Renal pelvis (tissue), 4 donors: ENCODE results near the gene DLG2. TPM values are rescaled to one million over a fixed set of nuclear protein-coding genes. Genes with fewer than 3 reads are reported as not detected.

Experiments used
- DNase-seq: peaks from one replicate; pipeline ENCODE4 v3.0.0-alpha.2; 2013
- polyA plus RNA-seq, 3 donors: library from polyadenylated mRNA; unstranded; fragments of 120-200 nt; gene quantifications; one replicate each; pipeline ENCODE4 v1.2.1, GENCODE V29; 2013; ENCODE audit not compliant: insufficient read length in 3 of 3

DLG2 gene
- polyA plus RNA-seq, 3 donors, result 10.1 to 16.6 (median 13.0) TPM

DNA sequence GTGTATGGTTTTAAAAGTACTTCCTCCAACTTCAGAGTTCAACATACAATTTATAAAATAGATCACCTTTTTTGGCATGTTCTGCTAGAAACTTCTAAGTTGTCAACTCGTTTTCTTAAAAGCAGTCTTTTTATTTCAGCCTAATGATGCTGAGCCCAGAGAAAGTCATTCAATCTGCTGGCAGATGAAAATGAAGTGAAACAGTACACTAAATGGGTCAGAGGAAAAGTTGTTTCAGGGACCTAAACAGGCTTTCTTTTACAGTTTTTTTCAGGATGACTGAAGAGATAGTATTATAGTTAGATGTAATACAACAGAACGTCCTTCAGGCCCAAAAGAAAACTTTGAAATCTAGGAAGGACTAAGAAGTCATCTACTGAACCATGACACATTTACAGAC is 1498.3 kb downstream of the DLG2 start:
- DNase-seq, result peak; percentile 8

DNA sequence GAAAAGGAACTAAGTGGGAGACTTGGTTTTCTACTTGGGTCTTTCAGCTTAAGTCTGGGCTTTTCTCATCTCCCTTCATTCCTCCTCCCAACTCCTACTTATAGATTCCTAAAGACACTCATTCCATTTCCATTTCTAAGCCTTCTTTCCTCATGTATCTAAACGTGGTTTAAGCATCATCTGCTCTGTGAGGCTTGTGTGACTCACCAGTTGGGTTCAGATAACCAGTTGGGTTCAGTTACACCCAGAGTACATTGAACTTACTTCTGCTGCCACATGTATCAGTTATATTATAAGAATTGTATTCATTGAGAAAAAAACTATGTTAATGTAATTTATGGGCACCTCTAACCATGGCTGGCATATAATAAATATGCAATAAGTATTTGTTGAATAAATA is 1509.8 kb downstream of the DLG2 start:
- DNase-seq, result no peak

DNA sequence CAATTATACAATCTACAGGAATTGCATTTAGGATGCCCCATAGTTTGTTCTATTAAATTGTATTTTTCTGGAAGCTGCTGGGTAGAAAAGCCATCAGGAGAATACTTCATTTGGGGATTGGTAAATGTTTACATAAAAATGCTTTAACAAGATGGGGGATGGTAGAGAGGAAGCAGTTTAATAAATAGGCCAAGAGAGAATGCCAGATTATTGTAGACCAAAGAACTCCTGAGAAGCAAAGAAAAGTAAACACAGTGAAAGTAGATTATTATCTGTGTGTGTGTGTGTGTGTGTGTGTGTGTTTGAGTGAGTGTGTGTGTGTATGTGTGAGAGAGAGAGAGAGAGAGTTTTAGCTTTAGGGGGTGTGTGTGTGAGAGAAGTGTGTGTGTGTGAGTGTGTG is 1520.6 kb downstream of the DLG2 start:
- DNase-seq, result no peak

DNA sequence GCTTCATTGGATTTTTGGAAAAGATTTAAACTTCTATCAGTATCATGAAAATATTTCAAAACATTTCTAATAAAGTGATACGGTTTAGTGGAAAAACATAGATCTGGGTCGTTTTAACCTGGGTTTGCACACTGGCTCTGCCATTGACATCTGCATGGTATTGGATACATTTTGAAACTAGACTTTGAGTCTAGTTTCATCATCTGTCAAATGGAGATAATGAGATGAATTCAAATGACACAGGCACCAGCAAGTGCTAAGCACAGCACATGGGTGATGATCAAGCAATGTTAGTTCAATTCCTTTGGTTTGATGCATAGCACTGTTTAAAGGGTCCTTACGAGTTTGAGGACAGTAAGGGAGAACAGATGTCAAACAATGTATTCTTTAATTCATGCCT is 1522.0 kb downstream of the DLG2 start:
- no peak for DNase-seq

DNA sequence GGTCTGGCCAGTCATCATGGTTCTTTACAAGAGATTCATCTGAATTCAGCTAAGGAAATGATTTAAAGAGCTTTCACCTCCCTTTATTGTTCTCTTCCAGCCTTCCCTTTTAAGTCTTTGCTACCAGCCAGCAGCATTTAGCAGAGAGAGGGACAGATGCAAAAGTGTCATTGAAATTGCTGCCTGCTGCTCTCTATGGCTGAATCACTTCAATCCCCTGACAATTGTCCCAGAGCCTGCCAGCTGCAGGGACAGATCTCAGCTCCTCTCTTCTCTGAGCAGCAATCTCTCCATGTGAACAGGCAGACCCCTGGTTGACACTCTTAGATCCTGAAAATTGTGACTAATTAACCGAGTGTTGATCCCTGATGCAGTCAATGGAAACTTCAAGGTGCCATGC is 1524.0 kb downstream of the DLG2 start:
- no peak for DNase-seq

DNA sequence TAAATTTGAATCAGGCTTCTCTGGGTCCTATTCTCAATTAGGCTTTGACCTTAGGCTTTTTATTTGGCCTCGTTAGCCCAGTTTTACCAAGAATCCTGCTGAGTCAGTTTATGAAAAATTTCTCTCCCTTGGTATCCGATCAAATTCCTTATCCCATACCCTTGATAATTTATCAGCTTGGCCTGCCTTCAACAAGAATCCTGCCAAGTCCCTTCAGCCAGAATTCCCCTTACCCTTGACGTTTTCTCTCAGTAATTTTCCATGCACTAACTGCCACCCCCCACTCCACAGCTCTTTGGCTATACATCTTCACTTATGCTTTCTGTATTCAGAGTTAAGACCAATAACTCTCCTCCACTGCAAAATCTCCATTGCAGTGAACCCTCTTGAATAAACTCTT is 1530.0 kb downstream of the DLG2 start:
- no peak for DNase-seq

DNA sequence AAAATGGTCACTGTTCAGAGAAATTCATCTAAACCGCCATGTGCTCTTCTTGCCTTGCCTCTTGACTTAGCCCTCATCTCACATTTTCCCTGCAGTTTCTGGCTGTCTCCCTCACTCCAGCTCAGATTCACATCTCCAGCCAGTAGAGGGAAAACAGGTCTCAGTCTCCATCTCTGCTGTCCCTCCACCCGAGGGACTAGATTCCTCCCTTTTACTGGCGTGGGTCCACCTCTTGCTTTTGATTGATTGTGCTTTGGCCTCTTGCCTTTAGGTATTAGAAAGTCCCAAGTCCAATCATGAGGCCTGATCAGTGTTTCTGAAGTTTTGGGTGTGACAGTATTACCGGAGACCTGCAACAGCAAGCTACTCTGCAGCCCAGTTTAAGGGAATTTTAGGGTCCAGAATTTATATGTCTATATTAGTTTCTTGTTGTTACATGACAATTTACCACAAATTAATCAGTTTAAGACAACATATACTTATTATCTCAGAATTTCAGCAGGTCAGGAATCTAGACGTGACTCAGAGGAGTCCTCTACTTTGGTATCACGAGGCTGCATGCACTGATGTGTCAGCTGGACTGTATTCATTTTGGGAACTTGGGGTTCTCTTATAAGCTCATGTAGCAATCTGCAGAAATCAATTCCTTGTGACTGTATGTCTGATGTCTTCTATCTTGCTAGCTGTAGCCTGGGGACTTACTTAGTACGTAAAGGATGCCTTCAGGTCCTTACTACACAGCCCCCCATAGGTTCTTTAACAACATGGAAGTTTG is 1535.7 kb downstream of the DLG2 start:
- no peak for DNase-seq

DNA sequence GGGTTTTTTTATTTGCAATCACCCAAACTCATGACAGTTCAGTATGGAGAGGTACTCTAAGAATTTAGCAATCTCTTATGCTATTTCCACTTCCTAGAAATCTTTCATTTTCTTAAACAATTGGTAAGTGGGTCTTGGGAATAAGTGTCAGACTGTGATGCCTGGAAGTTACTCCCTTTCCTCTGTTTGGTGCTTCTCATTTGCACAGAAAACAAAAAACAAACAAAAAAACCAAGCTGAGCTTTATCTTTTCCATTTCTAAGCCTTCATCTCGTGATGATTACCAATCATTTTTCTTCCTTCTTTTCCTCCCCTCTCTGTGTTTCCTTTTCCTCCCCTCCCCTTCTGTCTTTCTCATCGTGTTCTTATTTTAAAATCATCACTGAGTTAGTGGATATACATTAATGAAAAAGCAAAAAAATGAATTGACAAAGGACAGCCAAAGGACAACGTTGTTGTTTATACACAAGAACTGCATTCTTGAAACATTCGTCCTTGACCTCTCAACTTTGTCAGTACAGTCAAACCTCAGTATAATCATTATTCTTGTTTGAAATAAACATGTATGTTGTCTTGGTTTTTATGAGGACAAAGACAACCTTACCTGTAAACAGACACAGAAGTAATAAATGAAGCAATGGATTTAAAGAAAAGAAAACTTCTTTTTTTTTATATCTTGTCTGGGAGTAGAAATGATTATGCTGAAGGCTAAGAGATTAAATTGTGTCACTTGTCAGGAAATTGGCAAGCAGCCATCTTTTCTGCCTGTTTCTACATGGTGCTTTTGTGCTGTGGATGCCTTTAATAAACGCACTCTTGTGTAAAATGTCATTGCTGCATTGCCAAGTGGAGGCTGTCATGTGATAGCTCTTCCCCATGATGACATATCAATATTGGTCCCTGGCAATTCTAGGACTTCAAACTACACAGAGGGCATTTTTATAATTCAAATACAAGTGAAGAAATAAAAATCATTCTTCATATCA is 1537.8 kb downstream of the DLG2 start:
- DNase-seq, result no peak

DNA sequence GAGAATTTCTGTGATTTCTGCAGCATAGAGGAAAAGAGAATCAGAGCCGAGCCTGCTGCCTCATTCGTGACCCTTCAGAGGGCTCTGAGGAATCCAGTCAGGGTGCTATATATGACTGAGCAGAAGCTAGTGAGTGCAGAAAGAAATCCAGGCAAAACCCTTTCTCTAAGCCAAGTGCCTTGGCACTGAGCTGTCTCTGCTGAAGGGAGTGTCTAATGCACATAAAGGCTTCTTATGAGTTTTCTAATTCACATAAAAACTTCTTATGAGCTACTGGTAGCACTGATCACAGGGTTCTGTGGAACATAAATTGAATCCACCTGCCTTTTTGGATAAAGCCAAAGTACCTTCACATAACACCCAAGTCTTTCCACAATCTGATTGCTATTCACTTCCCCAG is 1555.3 kb downstream of the DLG2 start:
- DNase-seq, result no peak

DNA sequence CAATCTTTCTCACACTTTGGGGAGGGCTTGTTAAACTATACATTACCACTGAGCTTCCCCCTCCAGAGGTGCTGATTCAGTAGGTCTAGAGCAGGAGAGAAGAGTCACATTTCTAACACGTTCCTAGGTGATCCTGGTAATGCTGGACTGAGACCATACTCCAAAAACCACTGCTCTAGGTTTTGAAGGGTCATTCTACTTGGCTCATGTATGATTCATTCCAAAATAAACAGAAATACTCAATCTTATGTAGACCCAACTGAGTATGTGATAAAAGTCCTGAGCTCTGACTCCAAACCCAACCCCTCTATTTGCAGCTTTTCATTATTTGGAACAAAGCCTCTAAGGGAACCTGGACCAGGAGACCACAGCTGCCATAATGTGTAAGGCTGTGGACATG is 1558.1 kb downstream of the DLG2 start:
- no peak for DNase-seq

DNA sequence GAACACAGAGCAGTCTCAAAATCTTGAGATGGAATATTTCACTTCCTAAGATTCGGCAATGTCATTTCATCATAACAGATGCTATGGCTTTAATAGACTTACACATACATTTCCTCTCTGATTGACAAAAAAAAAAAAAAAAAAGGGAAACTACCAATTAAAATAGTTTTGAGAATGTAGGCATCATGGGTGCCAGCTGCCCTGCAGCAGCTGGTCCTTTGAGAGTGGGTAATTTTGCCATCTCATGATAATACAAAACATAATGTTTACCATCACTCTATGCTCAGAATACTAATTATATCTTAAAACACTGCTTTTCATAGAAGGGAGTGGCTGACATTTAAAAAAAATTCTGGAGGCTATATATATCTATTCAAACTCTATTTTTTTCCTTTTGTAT is 1565.4 kb downstream of the DLG2 start:
- DNase-seq, result no peak

DNA sequence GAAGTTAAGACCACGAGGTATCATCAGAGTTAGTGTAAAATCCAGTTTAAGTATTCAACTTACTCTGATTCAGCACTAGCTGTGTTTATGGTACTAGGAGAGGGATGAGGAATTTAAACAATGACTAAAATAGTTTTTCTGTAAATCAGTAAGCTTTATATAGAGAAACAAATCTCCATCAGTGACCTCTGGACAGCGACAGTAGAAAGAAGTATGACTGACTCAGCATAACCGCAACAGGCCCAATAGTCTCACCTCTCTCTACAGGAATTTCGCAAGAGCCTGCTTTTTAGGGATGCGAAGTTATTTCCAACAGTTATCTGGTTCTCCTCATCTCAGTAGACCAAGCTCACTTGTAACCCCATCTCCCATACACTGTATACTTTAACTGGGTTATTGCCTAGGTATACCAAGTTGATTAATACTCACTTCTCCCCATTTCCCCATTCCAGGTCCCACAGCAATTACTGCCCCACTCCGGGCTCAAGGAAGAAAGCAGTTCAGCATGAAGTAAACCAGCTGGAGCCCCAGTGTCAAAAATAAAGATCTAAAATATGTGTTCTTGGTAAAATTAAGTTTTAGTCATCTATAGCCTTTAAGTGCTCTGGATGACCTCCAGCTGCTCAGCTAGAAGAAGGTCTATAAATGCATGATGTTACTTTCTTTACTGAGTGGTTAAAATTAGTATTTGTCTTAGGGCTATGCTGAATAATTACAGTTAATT is 1570.3 kb downstream of the DLG2 start:
- peak; percentile 19 for DNase-seq

DNA sequence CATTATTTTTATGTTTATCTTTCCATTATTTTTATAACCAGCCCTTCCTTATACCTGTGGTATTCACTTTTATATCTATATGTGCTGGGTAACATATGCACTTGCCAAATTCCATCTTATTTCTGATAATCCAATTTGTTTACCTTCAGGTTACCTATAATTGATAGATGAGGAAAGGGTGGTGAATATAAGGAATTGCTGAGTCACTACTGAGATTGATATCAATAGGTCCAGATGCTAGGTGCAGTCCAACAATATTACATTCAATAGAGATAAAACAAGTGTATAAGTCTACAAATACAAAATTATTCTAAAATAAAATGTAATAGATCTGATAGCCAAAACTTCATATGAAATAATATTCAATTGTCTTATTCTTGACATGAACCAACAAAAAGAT is 1582.0 kb downstream of the DLG2 start:
- no peak for DNase-seq

DNA sequence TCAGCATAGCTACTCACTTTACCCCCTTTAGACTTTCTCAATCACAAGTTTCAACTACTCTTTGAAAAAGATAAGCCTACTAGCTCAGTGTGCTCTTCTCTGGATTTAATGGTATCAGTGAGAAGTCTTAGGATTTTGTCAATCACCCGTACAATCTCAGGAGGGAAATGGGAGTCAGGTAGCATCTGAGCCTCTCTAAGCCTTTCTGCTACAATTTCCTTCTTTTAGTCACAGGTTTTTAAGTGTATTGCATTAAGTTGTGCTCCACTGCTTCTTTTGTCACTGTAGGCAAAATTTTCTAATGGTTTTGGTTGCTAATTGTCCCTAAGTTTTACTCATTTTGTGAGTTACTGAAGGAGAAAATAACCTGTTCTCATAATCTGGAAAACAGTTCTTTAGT is 1582.4 kb downstream of the DLG2 start:
- DNase-seq, result no peak

DNA sequence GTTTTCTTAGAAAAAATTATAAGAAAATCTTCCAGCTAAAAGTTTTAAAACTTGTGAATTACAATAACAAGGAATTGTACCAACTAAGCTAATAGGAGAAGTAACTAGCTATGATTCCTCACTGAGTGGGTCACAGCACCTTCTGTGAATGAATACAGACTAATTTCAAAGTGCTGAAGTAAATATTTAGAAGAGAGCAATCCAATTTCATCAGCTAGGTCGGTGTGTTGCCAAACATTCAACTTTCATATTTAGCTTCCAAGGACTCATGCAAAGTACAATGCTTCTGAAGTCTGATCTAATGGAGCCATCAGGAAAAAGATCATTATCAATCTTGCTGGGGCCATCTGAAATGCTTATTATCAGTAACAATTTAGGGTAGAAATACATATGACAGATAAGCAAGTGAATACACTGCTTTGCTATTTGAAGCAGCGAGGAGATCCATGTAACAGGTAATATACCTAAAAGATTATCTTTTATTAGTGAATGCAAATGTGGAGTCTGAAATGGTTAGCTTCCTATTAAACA is 1590.4 kb downstream of the DLG2 start:
- no peak for DNase-seq

DNA sequence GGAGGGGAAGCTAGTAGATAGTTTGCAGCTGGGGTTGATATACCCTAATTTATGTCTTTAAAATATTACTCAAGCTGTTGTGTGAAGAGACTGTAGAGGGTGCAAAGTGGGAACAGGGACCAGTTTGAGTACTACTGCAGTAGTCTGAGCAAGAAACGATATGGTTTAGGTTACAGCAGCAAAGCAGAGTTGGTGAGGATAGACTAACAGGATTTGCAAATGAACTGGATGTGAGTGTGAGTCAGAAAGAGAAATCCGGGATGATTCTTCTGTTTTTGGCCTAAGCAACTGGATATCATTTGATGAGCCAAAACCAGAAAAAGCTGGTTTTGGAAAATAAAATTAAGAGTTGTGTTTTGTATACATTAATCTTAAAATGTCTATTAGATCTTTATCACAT is 1591.5 kb downstream of the DLG2 start:
- no peak for DNase-seq

DNA sequence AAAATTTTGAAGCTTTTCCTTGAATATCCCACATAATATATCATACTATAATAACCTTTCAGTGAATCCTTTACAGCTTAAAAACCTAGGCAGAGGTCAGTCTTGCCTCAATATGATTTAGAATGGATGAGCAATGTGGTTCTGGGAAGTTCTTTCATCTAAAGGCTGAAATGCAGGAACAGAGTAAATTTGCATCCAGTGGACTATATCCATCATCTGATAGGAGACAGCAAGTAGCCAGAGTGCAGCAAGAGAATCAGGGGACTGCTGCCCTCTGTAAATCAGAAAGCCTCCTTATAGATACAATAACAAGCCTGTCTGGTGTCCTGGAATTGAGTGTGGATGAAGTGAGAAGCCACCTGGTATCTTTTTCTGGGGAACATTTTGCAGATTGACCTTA is 1592.7 kb downstream of the DLG2 start:
- no peak for DNase-seq

DNA sequence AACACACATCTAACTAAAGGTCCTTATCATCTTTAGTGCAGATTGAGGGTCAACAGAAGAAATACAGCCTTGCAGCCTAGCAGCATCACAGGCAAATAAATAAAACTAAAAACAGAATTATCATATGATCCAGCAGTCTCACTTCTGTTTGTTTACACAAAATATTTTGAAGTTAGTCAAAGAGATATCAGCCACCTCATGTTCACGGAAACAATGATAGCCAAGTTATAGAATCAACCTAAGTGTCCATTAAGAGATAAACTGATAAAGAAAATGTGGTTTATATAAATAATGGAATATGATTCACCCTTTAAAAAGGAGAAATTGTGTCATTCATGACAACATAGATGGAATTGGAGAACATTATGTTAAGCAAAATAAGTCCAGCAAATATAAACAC is 1602.9 kb downstream of the DLG2 start:
- no peak for DNase-seq

DNA sequence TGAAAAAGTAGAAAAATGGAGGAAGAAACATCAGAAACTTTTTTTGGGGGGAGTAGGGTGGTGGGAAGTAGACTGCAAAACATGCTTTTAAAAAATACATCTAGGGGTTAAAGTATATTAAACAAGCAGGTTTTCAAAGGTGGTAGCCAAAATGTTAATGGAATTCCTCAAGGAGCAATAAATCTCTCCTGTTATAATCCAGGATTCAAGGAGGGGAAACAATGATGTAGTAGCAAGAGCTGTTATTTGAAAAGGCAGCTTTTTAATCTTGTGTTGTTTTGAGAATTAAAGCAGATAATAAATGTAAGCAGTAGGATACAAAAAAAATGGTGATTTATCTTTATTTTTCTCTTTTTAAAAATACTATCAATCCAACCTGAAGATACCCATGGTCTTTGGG is 1604.4 kb downstream of the DLG2 start:
- no peak for DNase-seq

DNA sequence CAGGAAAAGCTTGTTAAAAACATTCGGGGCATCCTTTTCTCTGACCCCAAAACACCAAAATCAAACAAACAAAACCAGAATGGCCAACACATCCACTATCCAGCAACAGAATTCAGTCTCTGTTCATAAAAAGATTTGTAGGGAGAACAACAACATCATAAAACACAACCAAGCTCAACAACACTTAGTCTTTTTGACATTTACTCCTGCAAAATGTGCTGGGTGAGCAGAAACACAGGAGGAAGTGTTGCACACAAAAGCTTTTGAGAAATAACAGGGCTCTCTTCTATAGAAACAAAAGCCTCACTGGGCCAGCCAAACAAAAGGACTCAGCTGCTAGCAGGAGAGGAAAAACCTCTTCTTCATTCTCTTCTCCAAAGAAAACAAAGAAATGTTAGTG is 1604.9 kb downstream of the DLG2 start:
- no peak for DNase-seq

DNA sequence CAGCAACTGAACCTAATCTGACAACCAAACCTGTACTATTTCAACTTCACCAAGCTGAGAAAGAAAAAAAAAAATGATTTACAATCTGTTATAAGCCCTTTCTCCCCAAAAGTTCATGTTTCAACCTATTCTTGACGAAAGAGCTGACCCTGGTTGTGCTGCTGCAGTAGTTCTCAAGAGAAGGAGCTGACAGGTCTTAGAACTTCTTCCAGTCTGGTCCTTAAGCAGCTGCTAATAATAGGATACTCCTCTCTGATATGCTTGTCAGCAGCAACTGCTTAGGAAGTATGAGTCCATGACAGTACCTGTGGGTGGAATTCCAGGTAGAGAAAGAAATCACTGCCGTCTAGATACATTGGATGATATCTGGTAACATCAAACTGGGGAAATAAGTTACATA is 1605.9 kb downstream of the DLG2 start:
- DNase-seq, result no peak

DNA sequence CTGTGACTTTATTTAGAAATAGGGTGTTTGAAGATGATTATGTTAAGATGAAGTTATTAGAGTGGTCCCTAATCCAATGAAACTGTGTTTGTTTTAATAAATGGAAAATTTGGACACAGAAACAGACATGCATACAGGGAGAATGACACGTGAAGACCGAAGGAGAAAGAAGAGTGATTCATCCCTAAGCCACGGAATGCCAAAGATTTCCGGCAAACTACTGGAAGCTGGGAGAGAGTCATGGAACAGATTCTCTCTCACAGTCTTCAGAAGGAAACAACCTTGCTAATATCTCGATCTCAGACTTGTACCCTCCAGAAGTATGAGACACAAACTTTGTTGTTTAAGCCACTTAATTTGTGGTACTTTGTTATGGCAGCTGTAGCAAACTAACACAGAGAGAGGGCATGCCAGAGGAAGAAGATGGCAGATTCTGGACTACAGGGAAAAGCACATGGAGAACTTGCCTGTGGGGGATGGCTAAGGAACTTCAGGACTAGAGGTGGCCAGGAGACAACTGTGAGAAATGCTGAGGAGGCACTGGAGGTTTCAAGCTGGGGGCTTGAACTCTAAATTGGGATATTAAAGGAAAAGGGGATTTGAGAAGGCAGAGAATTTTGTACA is 1607.5 kb downstream of the DLG2 start:
- DNase-seq, result no peak
